ENCODE measurements around the gene TOMM40. TPM values are rescaled to one million over a fixed set of nuclear protein-coding genes. Genes with fewer than 3 reads are reported as not detected.

TOMM40 gene
- total RNA-seq, 1 experiment from 2014 or later, result 83.6 TPM

GRCh38 chr19:44845612-44846454 is 45.2 kb upstream of the TOMM40 start, which contains the start of gene NECTIN2:
Gene NECTIN2 (plus strand): TSS chr19:44846297. CDS start chr19:44846526, 229 bp downstream.
- Histone ChIP-seq H3K27me3 (ENCODE audit: insufficient read depth, low read depth) (no peaks in the 10 kb centered on the region), H3K79me2 (ENCODE audit: low read depth) (peaks cover 45% of the 10 kb centered on the region), H3K4me2 (peak within 1 kb of the TSS; percentile 91), H3K9me2 (ENCODE audit: insufficient read depth) (no peaks in the 10 kb centered on the region), H2AFZ (peak within 1 kb of the TSS; percentile 88), H4K20me1 (ENCODE audit: insufficient read depth) (peaks cover 28% of the 10 kb centered on the region), H3K9me3 (ENCODE audit: insufficient read depth, low read depth) (no peaks in the 10 kb centered on the region), H3F3A (ENCODE audit: insufficient read depth, low read depth) (peaks cover 40% of the 10 kb centered on the region), H3K4me3 (peak within 1 kb of the TSS; percentile 83), H3K27ac (peak within 1 kb of the TSS; percentile 86), H3K4me1 (replicated peaks; ENCODE audit: insufficient read depth) (peaks cover 17% of the 10 kb centered on the region), H3K36me3 (ENCODE audit: low read depth) (no peaks in the 10 kb centered on the region)
- POLR2A ChIA-PET (ENCODE audit: unreplicated experiment), result interaction anchor here (0.5 to 1.0 kb wide), 11 partner anchors 38 to 1177 kb away, joined by 3 to 36 read pairs (median 9); partner anchors contain the start of gene DMPK
- DNase-seq, result peak; percentile 93 to 100
- no TSS peak for BruUV-seq (replicated peaks)
- CTCF ChIA-PET, result interaction anchor here (0.5 to 1.0 kb wide), 13 partner anchors 28 to 269 kb away, joined by 3 to 30 read pairs (median 4); no protein-coding TSS in a partner anchor
- intact Hi-C loops (cut with micrococcal nuclease; ENCODE audit: unreplicated experiment), result loop anchor here (1.0 to 5.0 kb wide), 5 partner anchors 61 to 259 kb away; partner anchors contain the start of gene CLPTM1
- TF ChIP-seq EZH2 (IDR thresholded peaks at IDR 0.05; ENCODE audit: low read depth) (no peak), CTCF (conservative IDR thresholded peaks at IDR 0.05) (peak; percentile 93)

GRCh38 chr19:44846455-44847143 is 44.5 kb upstream of the TOMM40 start:
- H3K36me3 ChIP-seq (ENCODE audit: low read depth), result no peaks in the 10 kb centered on the region
- CTCF ChIA-PET, result interaction anchor here (1.0 kb wide), 1 partner anchor 57 kb away, joined by 3 read pairs; no protein-coding TSS in a partner anchor
- intact Hi-C loops (cut with micrococcal nuclease; ENCODE audit: unreplicated experiment), result loop anchor here (1.0 to 5.0 kb wide), 3 partner anchors 44 to 259 kb away; partner anchors contain the start of gene CLPTM1
- POLR2A ChIA-PET (ENCODE audit: unreplicated experiment), result interaction anchor here (0.6 to 0.7 kb wide), 2 partner anchors 55 to 325 kb away, joined by 3 read pairs; no protein-coding TSS in a partner anchor
- peak in 1 of 2 experiments; percentile 20 for DNase-seq
- peak overlapping the region; percentile 77 for H3K27ac ChIP-seq
- BruUV-seq (replicated peaks), result TSS peak; percentile 68
- H3F3A ChIP-seq (ENCODE audit: insufficient read depth, low read depth), result peaks cover 40% of the 10 kb centered on the region
- H3K9me3 ChIP-seq (ENCODE audit: insufficient read depth, low read depth), result no peaks in the 10 kb centered on the region
- no peaks in the 10 kb centered on the region for H3K9me2 ChIP-seq (ENCODE audit: insufficient read depth)
- peak overlapping the region; percentile 72 for H3K4me3 ChIP-seq
- no peaks in the 10 kb centered on the region for H3K27me3 ChIP-seq (ENCODE audit: insufficient read depth, low read depth)
- H3K79me2 ChIP-seq (ENCODE audit: low read depth), result peaks cover 53% of the 10 kb centered on the region
- peaks cover 32% of the 10 kb centered on the region for H4K20me1 ChIP-seq (ENCODE audit: insufficient read depth)
- H2AFZ ChIP-seq, result peak overlapping the region; percentile 73; the same call in 1 of the 2 replicates
- TF ChIP-seq EZH2 (IDR thresholded peaks at IDR 0.05; ENCODE audit: low read depth) (no peak), CTCF (conservative IDR thresholded peaks at IDR 0.05) (no peak)
- peak overlapping the region; percentile 91 for H3K4me2 ChIP-seq
- peaks cover 17% of the 10 kb centered on the region for H3K4me1 ChIP-seq (replicated peaks; ENCODE audit: insufficient read depth)

All from PC-9 (cell line).